HG03432 (cell line): ENCODE measurements around the gene GNA14.
"Not testable (repeated sequence)": the region's sequence is repeated elsewhere in the genome, so short reads cannot be mapped to it uniquely, and the experiment has no call there.

Experiments used
- ATAC-seq: cut with Tn5 transposase; IDR thresholded peaks from one replicate; pipeline ENCODE4 v1.9.1; 2021; ENCODE audit warnings: mild to moderate bottlenecking, moderate library complexity; ENCODE audit not compliant: unreplicated experiment

The GNA14 gene

DNA sequence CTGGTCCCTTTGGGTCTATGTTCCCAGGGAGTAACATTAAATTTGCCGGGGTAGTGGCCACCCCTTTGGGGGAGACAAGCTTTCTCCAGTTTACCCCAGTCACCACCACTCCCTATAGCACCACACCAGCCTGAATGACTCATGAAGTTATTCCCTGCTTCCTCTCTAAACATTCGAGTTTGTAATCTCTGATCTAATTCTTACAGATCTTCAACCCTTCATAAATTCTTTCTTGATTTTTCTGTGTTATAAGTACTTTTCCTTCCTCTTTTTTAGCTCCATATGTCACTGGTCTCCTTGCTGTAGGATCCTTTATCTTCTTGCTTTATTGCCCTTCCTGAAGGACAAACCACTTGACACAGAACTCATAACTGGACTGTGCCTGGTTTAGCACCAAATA, 55.6 kb downstream of the GNA14 start:
- no peak for ATAC-seq

DNA sequence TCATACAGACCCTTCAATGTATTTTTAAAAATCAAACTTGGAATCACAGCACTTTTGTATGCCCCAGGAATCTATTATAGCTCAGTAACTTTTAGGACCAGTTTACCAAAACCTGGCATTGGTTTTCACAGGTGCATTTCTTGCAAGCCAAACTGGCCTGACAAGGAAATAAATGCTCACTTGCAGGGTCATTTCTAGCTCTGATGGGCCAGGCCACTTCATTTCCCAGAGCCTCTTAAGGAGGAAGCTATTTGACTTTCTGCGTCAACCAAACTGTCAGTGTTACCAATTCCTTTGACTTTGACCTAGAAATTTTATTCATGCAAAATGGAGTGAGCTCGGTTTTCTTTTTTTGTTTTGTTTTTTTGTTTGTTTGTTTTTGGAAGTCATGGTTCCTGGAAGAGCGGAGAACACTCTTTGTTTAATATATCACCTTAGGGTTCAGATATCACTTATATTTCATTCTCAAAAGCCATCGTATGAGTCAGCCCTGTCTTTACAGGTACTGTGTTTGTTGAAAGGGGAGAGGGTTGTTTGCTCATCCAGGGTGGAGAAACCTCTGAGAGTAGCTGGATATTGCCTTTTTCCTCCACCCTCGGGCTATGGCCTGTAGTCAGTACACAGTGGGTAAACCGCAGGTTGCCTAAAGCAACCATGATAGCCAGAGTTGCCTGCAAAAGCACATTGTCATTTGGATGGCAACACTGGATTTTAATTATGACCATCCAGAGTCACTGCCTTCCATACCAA, 58.9 kb downstream of the GNA14 start:
- no peak for ATAC-seq

DNA sequence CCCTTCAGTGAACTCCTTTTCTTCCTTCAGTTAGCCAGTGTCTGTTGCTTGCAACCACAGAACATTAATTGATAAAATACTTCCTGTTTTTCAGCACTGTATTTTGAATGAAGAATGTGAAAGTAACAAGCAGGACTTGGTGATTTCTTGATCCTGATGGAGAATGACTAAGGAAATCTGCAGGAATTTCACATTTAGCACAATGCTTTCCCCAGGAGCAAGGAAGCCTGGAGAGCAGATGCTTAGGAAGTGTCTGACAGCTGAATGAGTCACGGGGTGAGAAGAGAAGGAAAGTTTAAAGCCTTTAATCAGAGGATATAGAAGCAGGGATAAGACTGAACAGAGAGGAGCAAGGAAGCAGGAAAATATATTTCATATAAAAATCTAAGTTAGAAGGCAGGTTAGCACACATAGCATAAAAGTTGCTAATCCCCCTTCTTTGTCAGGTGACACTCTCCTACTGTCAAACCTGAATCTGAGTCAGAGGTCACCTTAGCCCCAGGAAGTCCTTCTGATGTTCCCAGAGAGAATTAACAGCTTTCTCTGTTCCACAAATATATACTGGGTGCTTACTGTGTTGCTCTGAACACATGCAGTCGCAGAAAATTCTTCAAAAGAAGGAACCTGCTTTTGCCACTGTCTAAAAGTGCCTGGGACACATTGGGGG, 59.7 kb downstream of the GNA14 start:
- ATAC-seq = no peak

DNA sequence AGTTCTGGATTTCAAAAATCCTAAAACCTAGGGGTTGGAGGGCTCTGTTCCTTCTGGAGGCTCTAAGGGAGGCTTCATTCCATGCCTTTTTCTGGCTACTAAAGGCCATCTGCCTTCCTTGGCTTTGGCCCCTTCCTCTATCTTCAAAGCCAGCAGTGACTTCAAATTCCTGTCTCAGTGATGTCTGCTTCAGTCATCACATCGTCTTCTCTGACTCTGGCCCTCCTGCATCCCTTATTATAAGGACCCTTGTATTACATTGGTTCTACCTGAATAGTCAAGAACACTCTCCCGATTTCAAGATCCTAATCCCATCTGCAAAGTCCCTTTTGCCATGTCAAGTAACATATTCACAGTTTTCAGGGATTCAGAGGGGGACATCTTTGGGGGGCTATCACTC, 60.3 kb downstream of the GNA14 start:
- no peak for ATAC-seq

DNA sequence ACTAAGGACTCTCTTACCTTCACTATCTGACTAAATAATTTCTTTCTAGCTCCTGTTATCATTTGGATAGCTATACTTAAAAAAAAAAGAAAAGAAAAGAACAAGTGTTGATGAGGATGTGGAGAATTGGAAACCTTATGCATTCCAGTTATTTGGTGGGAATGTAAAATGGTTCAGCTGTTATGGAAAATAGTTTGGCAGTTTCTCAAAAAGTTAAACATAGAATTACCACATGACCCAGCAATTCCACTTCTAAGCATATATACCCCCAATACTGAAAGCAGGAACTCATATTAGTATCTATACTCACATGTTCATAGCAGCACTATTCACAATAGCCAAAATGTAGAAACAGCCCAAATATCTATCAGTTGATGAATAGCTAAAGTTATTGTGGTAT, 61.1 kb downstream of the GNA14 start:
- no peak for ATAC-seq

DNA sequence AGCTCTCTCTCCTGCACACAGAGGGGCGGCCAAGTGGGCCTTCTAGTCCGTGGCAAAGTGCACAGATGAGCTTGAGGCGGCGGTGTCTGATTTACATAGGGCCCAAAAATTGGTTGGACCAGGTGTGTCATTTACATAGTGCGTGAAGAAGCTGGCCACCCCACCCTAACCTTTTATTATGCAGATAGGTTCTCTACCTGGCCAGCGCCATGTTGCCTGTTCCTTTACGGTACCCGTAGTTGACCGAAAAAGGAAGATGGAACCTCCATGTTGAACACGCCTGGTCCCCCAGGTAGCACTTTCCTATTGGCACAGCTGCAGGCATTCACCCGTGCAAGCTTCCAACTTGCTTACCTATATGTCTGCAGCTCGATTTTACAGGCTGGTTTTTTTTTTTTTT, 61.5 kb downstream of the GNA14 start:
- no peak for ATAC-seq

DNA sequence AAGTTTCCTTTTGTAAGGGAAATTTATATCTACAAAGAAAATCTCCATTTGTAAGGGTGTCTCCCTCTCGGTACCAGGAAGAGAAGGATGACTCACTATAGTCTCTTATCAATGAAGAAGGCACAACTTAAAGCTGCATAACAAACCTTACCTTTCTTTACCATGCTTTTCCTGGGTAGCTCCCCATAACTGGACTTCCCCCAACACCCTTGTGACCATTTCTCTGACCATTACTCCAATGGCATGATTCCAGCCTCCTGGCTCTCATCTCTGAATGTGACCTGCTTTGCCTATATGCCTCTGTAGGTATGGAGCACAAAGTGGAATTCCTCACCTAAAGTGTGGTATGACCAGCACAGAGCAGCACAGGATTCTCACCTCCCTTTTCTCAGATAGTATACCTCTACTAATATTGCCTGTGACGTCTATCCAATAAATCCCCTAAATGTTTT, 62.8 kb downstream of the GNA14 start:
- no peak for ATAC-seq

DNA sequence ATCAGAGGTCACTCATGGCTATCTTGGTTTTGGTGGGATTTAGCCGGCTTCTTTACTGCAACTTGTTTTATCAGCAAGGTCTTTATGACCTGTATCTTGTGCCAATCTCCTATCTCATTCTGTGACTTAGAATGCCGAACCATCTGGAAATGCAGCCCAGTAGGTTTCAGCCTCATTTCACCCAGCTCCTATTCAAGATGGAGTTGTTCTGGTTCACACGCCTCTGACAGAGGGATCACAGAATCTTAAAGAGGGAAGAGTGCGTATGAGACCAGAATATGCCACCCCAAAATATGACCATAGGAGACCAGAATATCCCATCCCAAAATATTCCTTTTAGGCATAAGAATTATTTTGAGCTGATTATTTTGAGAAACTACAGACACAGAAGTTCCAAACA, 63.2 kb downstream of the GNA14 start:
- not testable (repeated sequence) for ATAC-seq

DNA sequence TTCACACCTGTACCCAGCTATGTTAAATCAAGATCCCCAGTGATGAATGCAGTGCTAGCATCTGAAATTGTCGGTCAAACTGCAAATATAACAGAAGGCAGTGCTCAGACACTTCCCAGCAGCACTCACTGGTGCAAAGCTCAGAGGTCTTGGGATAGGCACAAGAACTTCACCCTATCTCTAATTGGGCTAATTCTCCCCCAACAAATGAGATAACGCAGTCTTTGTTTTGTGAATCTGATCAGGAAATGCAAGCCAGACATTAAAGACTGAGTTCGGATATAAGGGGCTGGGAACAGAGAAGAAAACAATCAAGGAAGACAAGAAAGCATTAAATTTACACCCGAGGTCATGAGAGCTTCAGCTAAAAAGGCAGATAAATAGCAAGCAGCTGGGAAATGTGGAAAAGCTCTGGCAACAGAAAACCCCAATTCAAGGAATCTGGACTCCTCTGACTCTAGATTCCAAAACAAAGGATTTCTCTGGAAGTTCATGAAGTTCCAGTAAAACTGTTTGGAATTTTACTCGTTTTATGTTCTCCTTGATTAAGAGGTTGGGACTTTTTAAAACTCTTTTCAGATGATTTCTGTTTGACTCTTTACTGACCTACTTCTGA, 65.1 kb downstream of the GNA14 start:
- no peak for ATAC-seq

DNA sequence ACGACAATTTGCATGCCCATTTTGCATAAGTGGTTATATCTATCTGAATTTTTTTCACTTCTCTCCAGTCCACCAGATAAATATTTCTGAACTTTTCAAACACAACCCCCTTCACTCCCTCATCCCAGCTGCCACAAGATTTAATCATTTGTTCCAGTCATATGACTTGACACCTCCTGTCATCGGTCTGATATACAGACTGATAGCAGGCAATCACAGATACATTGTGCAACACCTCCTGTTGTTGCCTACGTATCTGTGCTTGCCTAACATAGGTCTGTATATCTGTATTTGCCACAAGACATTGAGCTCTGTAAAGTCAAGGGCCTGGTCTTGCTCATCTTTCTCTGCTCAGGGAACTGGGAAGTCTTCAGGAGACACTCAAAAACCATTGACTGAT, 65.6 kb downstream of the GNA14 start:
- no peak for ATAC-seq

DNA sequence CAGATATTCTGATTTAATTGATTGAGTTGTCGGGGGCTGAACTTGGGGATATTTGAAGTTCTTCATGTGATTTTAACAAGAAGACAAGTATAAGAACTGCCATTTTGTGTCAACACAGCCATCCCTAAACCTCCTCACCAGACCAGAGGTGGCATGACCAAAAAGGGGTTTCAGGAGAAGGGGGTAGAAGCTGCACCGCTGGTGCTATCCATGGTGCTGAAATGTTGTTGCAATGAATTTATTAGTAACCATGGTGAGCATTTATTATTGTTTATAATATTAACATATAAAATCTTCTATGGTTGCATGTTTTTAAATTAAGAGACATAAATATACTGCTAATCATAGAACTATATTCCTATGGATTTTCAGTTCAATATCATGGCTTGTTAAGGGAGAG, 72.3 kb downstream of the GNA14 start:
- no peak for ATAC-seq

DNA sequence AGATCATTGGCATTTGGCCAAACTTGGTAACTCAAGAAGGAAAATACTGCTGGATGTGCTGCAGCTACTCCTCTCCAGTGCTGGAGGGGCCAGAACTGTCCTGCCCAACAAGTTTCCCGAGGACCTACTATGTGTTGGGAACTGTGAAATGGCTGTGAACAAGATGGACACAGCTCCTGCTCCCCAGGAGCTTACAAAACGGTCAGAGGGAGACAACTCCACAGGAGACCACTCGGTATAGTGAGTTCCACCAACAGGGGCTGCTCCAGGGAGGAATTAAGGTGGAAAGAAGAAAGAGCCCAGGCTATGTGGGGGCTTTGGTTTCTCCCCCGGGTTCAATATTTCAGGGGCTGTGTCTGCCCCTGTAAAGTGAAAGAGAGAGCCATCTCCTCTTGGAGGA, 78.8 kb downstream of the GNA14 start:
- no peak for ATAC-seq

DNA sequence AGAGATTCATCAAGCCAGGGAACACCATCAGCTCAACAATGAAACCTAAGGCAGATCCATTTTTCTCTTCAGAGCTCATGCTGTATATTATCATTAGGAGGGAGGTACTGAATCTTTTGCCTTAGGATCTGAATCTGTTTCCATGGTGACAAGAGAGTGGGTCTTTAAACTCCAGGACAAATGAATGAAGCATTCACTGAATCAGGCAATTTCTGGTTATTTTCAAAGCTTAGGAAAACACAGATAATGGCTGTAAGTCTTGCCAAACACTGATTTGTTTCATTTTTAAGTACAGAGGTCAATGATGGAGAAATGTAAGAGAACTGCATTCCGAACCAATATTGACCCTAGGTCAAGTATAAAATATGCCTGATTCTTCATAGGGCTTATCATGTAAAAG, 84.9 kb downstream of the GNA14 start:
- ATAC-seq = no peak

DNA sequence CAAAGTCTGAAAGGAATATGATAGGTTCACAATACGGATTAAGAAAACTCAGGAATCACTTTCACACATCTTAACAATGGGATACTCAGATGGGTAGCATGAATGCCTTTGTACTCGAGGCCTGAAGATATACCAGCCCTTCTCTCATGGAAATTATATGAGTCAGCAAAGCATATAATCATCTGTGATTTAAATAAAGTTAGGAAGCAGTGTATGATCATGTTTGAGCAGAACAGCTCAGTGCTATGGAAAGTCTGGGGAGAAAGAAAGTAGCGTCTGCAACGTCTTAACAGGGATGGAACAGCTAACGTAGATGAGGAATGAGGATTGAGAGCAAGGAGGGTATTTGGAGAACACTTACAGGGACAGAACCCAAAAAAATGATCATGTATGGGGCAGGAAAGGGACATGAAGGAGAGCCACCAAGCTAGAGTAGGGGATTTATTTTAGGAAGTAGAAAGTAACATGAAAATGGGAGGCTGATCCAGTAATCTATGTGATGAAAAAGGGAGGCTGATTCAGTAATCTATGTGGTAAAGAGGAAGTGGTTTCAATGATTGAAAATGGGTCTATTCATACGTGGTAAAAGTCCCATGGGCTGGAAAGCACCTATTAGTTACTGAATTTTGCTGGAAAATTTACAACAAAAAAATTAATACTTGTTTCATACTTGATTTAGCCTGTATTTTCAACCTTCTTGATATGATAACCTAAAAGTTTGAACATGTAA, 85.9 kb downstream of the GNA14 start:
- ATAC-seq = peak; percentile 77

DNA sequence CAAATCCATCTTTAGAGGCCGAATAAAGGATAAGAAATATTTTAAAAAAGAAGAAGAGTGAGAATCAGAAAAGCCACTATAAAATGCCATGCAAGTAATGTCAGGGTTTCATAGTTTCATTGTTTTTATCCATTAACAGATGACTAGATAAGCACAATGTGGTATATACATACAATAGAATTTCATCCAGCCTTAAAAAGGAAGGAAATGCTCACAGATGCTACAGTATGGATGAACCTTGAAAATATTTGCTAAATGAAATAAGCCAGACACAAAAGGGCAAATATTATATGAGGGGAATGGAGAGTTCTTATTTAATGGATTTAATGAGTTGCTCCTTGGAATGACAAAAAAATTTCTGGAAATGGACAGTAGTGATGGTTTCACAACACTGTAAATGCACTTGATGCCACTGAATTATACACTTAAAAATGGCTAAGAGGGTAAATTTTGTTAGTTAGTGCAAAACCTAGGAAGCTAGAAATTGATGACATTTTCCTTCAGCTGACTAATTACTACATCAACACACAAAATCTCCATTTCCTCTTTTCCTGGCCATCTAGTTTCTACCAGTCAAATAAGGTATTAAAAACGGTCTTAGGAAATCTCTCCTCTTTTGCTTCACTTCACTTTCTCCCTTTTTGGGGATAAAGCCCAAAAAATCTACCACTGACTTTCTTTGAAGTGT, 86.6 kb downstream of the GNA14 start:
- no peak for ATAC-seq

DNA sequence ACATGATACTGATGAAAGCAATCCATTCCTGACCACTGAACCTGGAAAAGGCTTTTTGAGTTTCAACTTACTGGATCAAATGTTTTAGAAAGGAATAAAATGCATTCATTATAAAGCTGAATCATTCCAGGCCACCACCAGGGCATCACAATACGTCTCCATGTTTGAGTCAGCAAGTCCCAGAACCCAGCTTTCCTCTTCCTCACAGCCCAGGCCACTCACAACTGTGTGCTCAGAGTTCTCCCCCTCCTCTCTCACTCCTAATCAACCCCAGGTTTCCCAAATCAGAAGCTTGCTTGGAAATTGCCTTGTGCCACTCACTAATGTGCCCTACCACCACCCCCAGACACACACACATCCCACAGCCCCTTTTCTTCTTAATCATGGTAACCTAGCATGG, 91.7 kb downstream of the GNA14 start:
- no peak for ATAC-seq

DNA sequence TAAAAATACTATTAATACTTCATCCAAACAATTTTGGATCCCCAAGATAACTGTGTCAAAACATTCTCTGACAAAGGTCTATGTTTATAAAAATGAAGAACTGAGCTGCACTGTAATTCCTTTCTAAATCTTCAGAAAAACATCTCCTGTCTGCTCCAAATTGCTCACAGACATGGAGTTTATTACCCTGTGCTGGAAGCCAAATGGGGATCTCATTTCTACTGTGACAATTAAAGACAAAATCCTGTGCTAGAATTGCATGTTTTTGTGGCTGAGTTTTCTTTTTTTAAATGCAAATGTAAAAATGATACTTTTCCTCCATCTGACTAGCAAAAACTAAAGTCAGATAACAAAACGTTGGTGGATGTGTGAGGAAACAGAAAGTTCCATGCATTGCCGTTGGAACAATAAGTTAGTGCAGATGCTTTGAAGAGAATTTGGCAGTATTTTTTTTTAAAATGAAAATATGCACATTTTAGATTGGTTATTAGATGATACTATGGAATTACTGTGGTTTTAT, 93.5 kb downstream of the GNA14 start:
- no peak for ATAC-seq

DNA sequence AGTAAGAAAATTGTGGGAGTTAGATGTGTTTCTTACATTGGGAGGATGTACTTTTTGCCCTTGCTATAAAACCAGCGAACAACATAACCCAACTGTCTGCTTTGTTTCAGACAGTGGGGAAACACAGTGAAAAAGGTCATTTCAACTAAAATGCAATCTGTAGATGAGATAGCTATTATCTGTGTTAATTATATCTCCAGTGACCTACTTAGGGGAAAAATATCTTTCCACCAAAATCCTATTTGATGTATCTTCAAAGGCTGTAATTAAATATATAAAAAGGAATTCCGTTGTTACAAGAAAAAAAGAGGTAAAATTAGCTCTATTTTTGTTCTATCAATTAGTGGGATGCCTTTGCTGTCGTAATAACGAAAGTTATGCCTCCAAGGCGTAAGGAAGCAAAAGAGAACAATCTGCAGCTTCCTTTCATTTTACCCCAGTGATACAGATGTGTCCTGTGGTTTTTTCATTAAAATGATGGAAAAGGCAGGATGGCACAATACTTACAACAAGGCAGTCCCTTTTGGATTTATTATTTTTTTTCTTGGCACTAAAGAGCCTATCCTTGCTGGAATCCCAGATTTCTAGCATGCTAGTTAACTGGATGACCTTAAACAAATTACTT, 100.9 kb downstream of the GNA14 start:
- ATAC-seq = no peak

DNA sequence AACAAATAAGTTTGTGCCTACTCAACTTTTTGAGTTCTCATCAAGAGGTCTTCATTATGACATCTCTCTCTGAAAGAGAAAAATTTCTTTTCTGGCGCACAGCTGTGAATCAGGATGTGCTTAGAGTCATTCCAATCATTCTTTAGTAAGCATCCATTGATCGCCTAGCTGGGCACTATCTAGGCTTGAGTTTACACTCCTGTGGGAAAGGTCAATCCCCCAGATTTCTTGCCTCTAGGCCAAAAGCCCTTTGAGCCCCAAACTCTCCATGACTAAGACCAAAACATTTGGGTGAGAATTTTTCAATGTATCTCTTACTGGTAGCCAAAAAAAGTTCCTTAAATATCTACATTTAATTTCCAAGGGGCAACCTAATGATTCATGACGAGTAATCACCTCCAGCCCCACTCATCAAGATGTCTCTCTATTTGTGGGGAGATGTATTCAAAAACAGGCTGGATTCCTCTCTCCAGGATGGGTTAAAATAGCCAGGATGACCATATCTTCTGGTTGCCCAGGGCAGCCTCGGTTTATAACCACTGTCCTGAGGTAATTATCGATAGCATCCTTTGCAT, 101.7 kb downstream of the GNA14 start:
- no peak for ATAC-seq

DNA sequence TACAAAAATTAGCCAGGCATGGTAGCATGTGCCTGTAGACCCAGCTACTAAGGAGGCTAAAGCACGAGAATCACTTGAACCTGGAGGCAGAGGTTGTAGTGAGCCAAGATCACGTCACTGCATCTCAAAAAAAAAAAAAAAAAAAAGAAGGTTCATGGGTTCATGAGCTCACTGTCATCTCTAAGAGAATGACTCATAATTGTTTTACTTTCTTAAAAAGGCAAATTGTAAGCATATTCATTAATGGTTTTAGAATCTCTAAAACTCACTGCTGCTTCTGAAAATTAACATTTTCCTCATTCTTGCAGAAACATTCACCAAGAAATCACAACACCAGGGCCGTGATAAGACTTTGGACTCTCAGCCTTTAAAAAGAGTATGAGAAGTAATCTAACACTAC, 103.6 kb downstream of the GNA14 start:
- ATAC-seq = no peak
